PC-9 (cell line): ENCODE measurements around the gene C17orf113.

Experiments used
- CTCF ChIP-seq: fragments of 200-600 bp; sonication (generic); conservative IDR thresholded peaks from 2 replicates; pipeline ENCODE4 v1.6.1; 2017; ENCODE audit warnings: mixed run types, antibody characterized with exemption, mild to moderate bottlenecking, moderate library complexity
- EZH2 ChIP-seq: fragments of 200-600 bp; sonication (generic); IDR thresholded peaks from 2 replicates; pipeline ENCODE4 v1.8.0; 2017; ENCODE audit warnings: antibody characterized with exemption, low read depth

GRCh38 chr17:42088736-42089135 is 38.3 kb upstream of the C17orf113 start:
- TF ChIP-seq CTCF (no peak), EZH2 (no peak)
